GM20000 (cell line): Measurements from ENCODE around the gene APOE.

ENCODE experiments used
- DNase-seq: peaks from one replicate; pipeline ENCODE4 v3.0.0; 2012; ENCODE audit warnings: low spot score
- TF ChIP-seq, protein P1 (sequence below): IDR thresholded peaks from 2 replicates; pipeline ENCODE4 v1.5.1; 2012; ENCODE audit warnings: mild to moderate bottlenecking, control low read depth; ENCODE audit errors: extremely low read depth, missing control alignments

APOE gene

DNA sequence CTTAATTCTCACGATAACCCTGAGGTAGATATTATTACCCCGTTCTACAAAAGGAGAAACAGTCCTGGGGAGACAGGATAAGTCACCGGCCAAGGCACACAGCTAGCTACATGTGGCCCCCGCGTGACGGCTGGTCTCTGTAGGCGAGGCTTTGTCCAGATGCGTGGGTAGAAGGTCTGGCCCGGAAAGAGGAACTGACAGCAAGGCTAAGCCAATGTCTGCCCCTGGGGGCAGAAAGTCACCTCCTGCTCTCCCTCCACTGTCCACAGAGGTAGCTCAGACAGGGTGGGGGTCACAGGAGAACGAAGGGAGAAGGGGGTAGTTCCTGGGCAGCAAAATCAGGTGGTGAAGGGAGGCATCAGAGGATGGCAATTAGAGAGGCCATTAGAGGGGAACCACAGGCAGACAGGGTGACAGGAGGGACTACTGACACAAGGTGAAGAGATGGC, 38.2 kb downstream of the APOE start:
- TF ChIP-seq, protein P1, sequence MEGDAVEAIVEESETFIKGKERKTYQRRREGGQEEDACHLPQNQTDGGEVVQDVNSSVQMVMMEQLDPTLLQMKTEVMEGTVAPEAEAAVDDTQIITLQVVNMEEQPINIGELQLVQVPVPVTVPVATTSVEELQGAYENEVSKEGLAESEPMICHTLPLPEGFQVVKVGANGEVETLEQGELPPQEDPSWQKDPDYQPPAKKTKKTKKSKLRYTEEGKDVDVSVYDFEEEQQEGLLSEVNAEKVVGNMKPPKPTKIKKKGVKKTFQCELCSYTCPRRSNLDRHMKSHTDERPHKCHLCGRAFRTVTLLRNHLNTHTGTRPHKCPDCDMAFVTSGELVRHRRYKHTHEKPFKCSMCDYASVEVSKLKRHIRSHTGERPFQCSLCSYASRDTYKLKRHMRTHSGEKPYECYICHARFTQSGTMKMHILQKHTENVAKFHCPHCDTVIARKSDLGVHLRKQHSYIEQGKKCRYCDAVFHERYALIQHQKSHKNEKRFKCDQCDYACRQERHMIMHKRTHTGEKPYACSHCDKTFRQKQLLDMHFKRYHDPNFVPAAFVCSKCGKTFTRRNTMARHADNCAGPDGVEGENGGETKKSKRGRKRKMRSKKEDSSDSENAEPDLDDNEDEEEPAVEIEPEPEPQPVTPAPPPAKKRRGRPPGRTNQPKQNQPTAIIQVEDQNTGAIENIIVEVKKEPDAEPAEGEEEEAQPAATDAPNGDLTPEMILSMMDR: no peak
- DNase-seq: peak; percentile 85

DNA sequence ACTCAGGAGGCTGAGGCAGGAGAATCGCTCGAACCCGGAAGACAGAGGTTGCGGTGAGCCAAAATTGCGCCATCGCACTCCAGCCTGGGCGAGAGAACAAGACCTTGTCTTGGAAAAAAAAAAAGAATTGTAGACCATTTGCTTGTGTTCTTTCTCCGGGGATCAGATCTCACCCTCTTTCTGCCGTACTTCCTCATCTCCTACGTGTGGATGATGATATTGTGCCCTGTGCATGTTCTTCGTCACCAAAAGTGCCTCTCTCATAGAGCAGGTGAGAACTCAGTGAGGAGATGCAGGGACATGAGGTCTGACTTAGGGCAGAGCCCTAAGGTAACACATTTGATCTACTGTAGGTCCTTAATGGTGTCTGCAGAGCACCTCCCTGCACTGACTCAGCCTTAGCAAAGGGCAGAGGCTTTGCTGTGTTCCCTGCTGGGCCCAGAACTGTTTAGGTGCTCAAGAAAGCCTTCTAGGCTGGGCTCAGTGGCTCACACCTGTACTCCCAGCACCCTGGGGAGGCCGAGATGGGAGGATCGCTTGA, 41.5 kb downstream of the APOE start:
- TF ChIP-seq, protein P1: no peak
- no peak for DNase-seq

DNA sequence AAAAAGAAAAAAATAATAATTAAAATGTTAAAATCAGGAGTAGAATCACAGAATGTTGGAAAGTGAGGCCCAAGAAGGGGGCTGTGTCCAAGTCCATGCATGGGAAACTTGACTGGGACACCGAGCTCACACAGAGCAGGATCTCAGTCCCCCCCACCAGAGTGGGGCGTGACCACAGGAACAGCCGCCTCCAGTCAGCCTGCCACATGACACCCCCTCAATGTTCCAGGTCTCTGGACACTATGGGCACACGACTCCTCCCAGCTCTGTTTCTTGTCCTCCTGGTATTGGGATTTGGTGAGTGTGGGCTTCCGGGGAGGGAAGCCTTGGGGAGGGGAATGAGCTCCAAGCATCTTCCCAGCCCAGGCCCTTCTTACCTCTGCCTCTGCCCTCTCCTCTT, 42.6 kb downstream of the APOE start:
- DNase-seq: no peak
- TF ChIP-seq, protein P1: no peak

DNA sequence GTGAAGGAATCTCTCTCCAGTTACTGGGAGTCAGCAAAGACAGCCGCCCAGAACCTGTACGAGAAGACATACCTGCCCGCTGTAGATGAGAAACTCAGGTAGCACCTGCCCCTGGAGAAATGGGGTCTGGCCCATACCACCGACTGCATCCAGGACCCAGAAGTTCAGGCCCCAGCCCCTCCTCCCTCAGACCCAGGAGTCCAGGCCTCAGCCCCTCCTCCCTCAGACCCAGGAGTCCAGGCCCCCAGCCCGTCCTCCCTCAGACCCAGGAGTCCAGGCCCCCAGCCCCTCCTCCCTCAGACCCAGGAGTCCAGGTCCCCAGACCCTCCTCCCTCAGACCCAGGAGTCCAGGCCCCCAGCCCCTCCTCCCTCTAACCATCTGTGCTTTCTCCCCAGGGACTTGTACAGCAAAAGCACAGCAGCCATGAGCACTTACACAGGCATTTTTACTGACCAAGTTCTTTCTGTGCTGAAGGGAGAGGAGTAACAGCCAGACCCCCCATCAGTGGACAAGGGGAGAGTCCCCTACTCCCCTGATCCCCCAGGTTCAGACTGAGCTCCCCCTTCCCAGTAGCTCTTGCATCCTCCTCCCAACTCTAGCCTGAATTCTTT, 43.3 kb downstream of the APOE start:
- TF ChIP-seq, protein P1: no peak
- DNase-seq: no peak

DNA sequence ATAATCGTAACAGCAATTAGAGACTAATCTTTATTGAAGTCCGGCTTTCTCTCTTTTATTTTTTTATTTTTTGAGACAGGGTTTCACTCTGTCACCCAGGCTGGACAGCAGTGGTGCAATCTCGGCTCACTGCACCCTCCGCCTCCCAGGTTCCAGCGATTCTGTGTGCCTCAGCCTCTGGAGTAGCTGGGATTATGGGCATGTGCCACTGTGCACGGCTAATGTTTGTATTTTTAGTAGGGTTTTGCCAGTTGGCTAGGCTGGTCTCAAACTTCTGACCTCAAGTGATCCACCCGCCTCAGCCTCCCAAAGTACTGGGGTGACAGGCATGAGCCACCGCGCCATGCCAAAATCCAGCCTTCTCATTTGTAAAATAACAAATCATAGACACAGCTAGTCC, 44.0 kb downstream of the APOE start:
- DNase-seq: no peak
- TF ChIP-seq, protein P1: no peak

DNA sequence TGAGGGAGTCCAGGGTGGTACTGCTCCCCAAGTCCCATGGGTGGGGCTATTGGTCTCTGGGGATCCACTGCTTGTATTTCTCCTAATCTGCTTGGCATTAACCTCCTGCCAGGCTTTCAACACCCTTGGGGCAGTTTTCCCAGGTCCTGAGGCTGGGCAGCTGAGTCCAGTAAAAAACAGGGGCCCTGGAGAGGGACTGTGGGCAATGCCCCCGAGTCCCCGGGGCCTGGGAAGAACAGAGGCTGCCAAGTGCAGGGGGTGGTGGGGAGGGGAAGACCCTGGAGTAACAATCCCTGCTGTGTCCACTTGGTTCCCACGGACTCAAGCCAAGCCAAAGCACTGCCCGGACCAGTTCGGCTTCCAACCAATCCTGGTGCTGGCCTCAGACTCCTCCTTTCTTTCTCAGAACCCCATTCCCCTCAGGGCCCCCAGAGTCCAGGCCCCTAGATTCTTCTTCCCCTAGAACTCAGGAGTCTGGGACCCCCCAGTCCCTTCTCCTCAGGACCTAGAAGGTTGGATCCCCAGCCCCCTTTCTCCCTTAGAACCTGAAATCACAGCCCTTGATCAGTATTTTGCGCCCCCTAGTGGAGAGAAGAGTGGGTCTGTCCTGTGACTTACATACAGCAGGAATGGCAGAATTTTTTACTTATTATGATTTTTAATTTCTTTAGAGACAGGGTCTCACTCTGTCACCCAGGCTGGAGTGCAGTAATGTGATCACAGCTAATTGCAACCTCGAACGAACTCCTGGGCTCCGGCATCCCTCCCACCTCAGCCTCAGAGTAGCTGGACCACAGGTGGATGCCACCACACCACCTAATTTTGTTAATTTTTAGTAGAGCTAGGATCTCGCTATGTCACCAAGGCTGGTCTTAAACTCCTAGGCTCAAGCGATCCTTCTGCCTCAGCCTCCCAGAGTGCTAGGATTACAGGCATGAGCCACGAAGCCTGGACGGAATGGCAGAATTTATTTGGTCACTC, 45.9 kb downstream of the APOE start:
- DNase-seq: peak; percentile 74
- TF ChIP-seq, protein P1: peak; percentile 68

DNA sequence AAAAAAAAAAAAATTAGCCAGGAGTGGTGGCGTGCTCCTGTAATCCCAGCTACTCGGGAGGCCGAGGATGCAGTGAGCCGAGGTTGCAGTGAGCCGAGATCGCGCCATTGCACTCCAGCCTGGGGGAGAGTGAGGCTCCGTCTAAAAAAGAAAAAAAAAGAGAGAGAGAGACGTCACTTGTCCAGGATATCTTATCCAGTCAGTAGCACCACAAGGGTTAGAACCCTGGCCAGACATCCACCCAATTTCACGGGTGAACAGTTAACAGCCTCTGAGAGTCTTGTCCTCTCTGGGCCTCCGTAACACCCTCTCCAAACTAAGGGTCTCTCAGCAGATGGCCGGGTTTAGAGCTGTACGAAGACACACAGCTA, 48.7 kb downstream of the APOE start:
- TF ChIP-seq, protein P1: no peak
- no peak for DNase-seq
